Right cardiac atrium (tissue), 5 donors: Measurements from ENCODE around the gene RB1. TPM values are rescaled to one million over a fixed set of nuclear protein-coding genes. Genes with fewer than 3 reads are reported as not detected.

ENCODE experiments used
- ATAC-seq, 2 donors: fragments of 200-7000 bp; cut with Tn5 transposase; one replicate each; pipeline versions ENCODE4 v1.8.0 to v1.9.1; 2020; ENCODE audit warnings: moderate library complexity in 2 of 2, mild to moderate bottlenecking in 1 of 2
- DNase-seq, 3 donors: peaks; one replicate each; pipeline ENCODE4 v3.0.0-alpha.2; 2020
- H3K27ac ChIP-seq: one replicate; pipeline ENCODE4 v1.5.1; 2013; ENCODE audit warnings: mild to moderate bottlenecking, low read length, control low read depth, moderate library complexity
- H3K27me3 ChIP-seq: one replicate; pipeline ENCODE4 v1.6.1; 2013; ENCODE audit not compliant: control insufficient read depth, insufficient read depth
- H3K4me1 ChIP-seq: one replicate; pipeline ENCODE4 v1.6.1; 2013; ENCODE audit warnings: low read length; ENCODE audit not compliant: control insufficient read depth, insufficient read depth
- H3K4me3 ChIP-seq: one replicate; pipeline ENCODE4 v1.5.1; 2013; ENCODE audit warnings: low read length, control low read depth
- H3K9me3 ChIP-seq: one replicate; pipeline ENCODE4 v1.6.1; 2013; ENCODE audit warnings: low read length; ENCODE audit not compliant: control insufficient read depth
- WGBS: extraction: QIAGEN DNeasy Blood & Tissue Kit; methylation state at CpG from one replicate; pipeline ENCODE4 v1.1.7; 2013; 5-methylcytosine and 5-hydroxymethylcytosine counted together
- intact Hi-C, 4 donors: fragments of 100-400 bp; cut with DNase I; formaldehyde crosslinking; loops; one replicate each; pipeline versions ENCODE4 v1.11.0 to v1.14.0; 2022 to 2023
- polyA plus RNA-seq: library from polyadenylated mRNA; stranded (reverse); fragments of 200-250 nt; gene quantifications from one replicate; pipeline ENCODE4 v1.2.3, GENCODE V29; 2013
- total RNA-seq, 4 donors: library from RNA; stranded (reverse); fragmentation: NEBNext Ultra II Directional; extraction: Animal tissue kit (Norgen Biotek cat#: 25700); gene quantifications; one replicate each; pipeline ENCODE4 v1.2.1, GENCODE V29; 2021
- donor health status: healthy with polysubstance abuse.
- donor health status: DM: no; HTN: yes; CAD: no.
- donor health status: DM: no; HTN: no; CAD: no.
- donor health status: DM: no; HTN: yes; CAD: no; lungs with severe emphysema.
- donor health status: DM: yes; HTN: yes; CAD: no.

The RB1 gene
- total and polyA plus RNA-seq, 5 donors: 12.3 to 29.0 (median 26.1) TPM

GRCh38 chr13:48494874-48495273, 191.3 kb downstream of the RB1 start:
- 67% methylated on average over 1 of the region's 1 CpG for WGBS
- DNase-seq (no peak), ATAC-seq (no peak)
- intact Hi-C loops: no loop called here
- no peak overlapping the region for H3K27ac ChIP-seq
- peaks cover 5% of the 10 kb centered on the region for H3K4me1 ChIP-seq
- no peaks in the 10 kb centered on the region for H3K9me3 ChIP-seq
- no peaks in the 10 kb centered on the region for H3K27me3 ChIP-seq
- H3K4me3 ChIP-seq: no peak overlapping the region

GRCh38 chr13:48496271-48497161, 193.0 kb downstream of the RB1 start:
- Histone ChIP-seq H3K27ac (no peak overlapping the region), H3K4me3 (no peak overlapping the region), H3K9me3 (no peaks in the 10 kb centered on the region), H3K4me1 (peaks cover 5% of the 10 kb centered on the region), H3K27me3 (no peaks in the 10 kb centered on the region)
- no peak for ATAC-seq
- intact Hi-C loops: no loop called here
- no peak for DNase-seq
- WGBS: 71% methylated on average over 7 of the region's 7 CpGs

- Histone ChIP-seq H3K4me3 (no peak overlapping the region), H3K4me1 (peaks cover 5% of the 10 kb centered on the region), H3K9me3 (no peaks in the 10 kb centered on the region), H3K27me3 (no peaks in the 10 kb centered on the region), H3K27ac (no peak overlapping the region)
- intact Hi-C loops: no loop called here
- no peak for ATAC-seq
- 92% methylated on average over 2 of the region's 2 CpGs for WGBS
- DNase-seq: no peak
These were observed 194.1 kb downstream of the RB1 start for GRCh38 chr13:48497669-48498068.

- ATAC-seq (peak; percentile 50 to 51), DNase-seq (no peak)
- intact Hi-C loops: no loop called here
- H3K27me3 ChIP-seq: no peaks in the 10 kb centered on the region
- H3K9me3 ChIP-seq: no peaks in the 10 kb centered on the region
- WGBS: 82% methylated on average over 4 of the region's 4 CpGs
- peak overlapping the region; percentile 36 for H3K27ac ChIP-seq
- no peak overlapping the region for H3K4me3 ChIP-seq
- peaks cover 4% of the 10 kb centered on the region for H3K4me1 ChIP-seq
These were observed 197.2 kb downstream of the RB1 start for GRCh38 chr13:48500652-48501197.

- Histone ChIP-seq H3K4me1 (peaks cover 4% of the 10 kb centered on the region), H3K27ac (no peak overlapping the region)
- intact Hi-C loops: no loop called here
These were observed 198.2 kb downstream of the RB1 start for GRCh38 chr13:48501705-48502104.

GRCh38 chr13:48502601-48503319, 199.2 kb downstream of the RB1 start:
- peak in 1 of 2 donors; percentile 16 for ATAC-seq
- H3K4me1 ChIP-seq: peaks cover 4% of the 10 kb centered on the region

More at GRCh38 chr13:48501705-48502104, 198.2 kb downstream of the RB1 start:
- 89% methylated on average over 2 of the region's 2 CpGs for WGBS
- DNase-seq (no peak), ATAC-seq (no peak)
- Histone ChIP-seq H3K27me3 (no peaks in the 10 kb centered on the region), H3K9me3 (no peaks in the 10 kb centered on the region), H3K4me3 (no peak overlapping the region)

GRCh38 chr13:48504606-48505005, 201.1 kb downstream of the RB1 start:
- ATAC-seq: peak in 1 of 2 donors; percentile 23
- intact Hi-C loops: no loop called here

More at GRCh38 chr13:48502601-48503319, 199.2 kb downstream of the RB1 start:
- Histone ChIP-seq H3K27ac (no peak overlapping the region), H3K27me3 (no peaks in the 10 kb centered on the region), H3K9me3 (no peaks in the 10 kb centered on the region), H3K4me3 (no peak overlapping the region)
- intact Hi-C loops: no loop called here
- WGBS: 80% methylated on average over 19 of the region's 19 CpGs
- peak in 2 of 3 donors; percentile 49 to 54 for DNase-seq

GRCh38 chr13:48505012-48505411, 201.5 kb downstream of the RB1 start:
- no peak for DNase-seq
- peaks cover 4% of the 10 kb centered on the region for H3K4me1 ChIP-seq
- H3K9me3 ChIP-seq: no peaks in the 10 kb centered on the region
- H3K4me3 ChIP-seq: no peak overlapping the region
- intact Hi-C loops: no loop called here
- WGBS: 73% methylated on average over 4 of the region's 4 CpGs
- peak; percentile 40 to 42 for ATAC-seq
- no peaks in the 10 kb centered on the region for H3K27me3 ChIP-seq
- peak overlapping the region; percentile 79 for H3K27ac ChIP-seq

More at GRCh38 chr13:48504606-48505005, 201.1 kb downstream of the RB1 start:
- peaks cover 4% of the 10 kb centered on the region for H3K4me1 ChIP-seq
- DNase-seq: no peak
- H3K4me3 ChIP-seq: no peak overlapping the region
- no peaks in the 10 kb centered on the region for H3K27me3 ChIP-seq
- no peak overlapping the region for H3K27ac ChIP-seq
- 81% methylated on average over 8 of the region's 8 CpGs for WGBS
- H3K9me3 ChIP-seq: no peaks in the 10 kb centered on the region

GRCh38 chr13:48505597-48506091, 202.1 kb downstream of the RB1 start:
- peak overlapping the region; percentile 79 for H3K27ac ChIP-seq
- intact Hi-C loops: no loop called here
- H3K4me3 ChIP-seq: no peak overlapping the region
- no peak for DNase-seq
- H3K9me3 ChIP-seq: no peaks in the 10 kb centered on the region
- peaks cover 4% of the 10 kb centered on the region for H3K4me1 ChIP-seq
- peak; percentile 25 to 55 for ATAC-seq
- H3K27me3 ChIP-seq: no peaks in the 10 kb centered on the region
- 61% methylated on average over 11 of the region's 11 CpGs for WGBS

GRCh38 chr13:48506092-48506701, 202.6 kb downstream of the RB1 start:
- no peaks in the 10 kb centered on the region for H3K9me3 ChIP-seq
- DNase-seq: peak in 1 of 3 donors; percentile 50
- no peaks in the 10 kb centered on the region for H3K27me3 ChIP-seq
- WGBS: 54% methylated on average over 14 of the region's 14 CpGs
- H3K4me1 ChIP-seq: peaks cover 4% of the 10 kb centered on the region
- ATAC-seq: peak; percentile 13 to 36
- intact Hi-C loops: no loop called here
- H3K27ac ChIP-seq: peak overlapping the region; percentile 73
- H3K4me3 ChIP-seq: no peak overlapping the region
